ENCODE data around the gene TNS2. TPM values are rescaled to one million over a fixed set of nuclear protein-coding genes. Genes with fewer than 3 reads are reported as not detected.

TNS2 gene
- total and polyA plus RNA-seq, 9 of the 15 experiments (the other 6 are each of a cell fraction or from before 2014, with no cell fraction given): 0.28 to 3.1 (median 1.2) TPM; not detected in 1

- TF ChIP-seq NR4A1 (CRISPR knock-in tag; IDR thresholded peaks at IDR 0.05) (0 out of 2 replicates have a peak, but pooled peaks have one; percentile 25), NR4A1 (tag; IDR thresholded peaks at IDR 0.05) (no peak), HNRNPLL (IDR thresholded peaks at IDR 0.05; ENCODE audit: low read depth, low read length, poor library complexity, severe bottlenecking) (no peak), E2F4 (CRISPR knock-in tag; IDR thresholded peaks at IDR 0.05; ENCODE audit: low read depth) (no peak), ZBED1 (IDR thresholded peaks at IDR 0.05) (no peak), RERE (CRISPR knock-in tag; IDR thresholded peaks at IDR 0.05; ENCODE audit: borderline replicate concordance) (no peak), HDAC6 (IDR thresholded peaks at IDR 0.05; ENCODE audit: low read depth, low read length) (no peak), MLLT1 (IDR thresholded peaks at IDR 0.05) (peak in 1 of 2 experiments; percentile 92; a peak in 1 of 4 replicates), MTF1 (CRISPR knock-in tag; IDR thresholded peaks at IDR 0.05; ENCODE audit: borderline replicate concordance) (no peak), SFPQ (IDR thresholded peaks at IDR 0.05; ENCODE audit: low read depth, low read length) (no peak), MEF2D (tag; conservative IDR thresholded peaks at IDR 0.05; ENCODE audit: low read depth) (no peak), RBM17 (IDR thresholded peaks at IDR 0.05; ENCODE audit: borderline replicate concordance, low read depth, low read length) (no peak), HNRNPK (IDR thresholded peaks at IDR 0.05; ENCODE audit: low read depth, low read length, poor library complexity, severe bottlenecking) (no peak), KDM2B (CRISPR knock-in tag; IDR thresholded peaks at IDR 0.05) (no peak)
These were observed 29.6 kb downstream of the TNS2 start, which contains the start of gene SPRYD3 (continued) for GRCh38 chr12:53079226-53080117.
